ENCODE measurements around the gene GPR161.

- TF ChIP-seq CTCF (IDR thresholded peaks at IDR 0.05), result no peak
- no peak for TF ChIP-seq POLR2AphosphoS5 (IDR thresholded peaks at IDR 0.05)
- TF ChIP-seq POLR2A (IDR thresholded peaks at IDR 0.05), result no peak
- no peak for TF ChIP-seq EP300 (IDR thresholded peaks at IDR 0.05)
These were observed 79.4 kb downstream of the GPR161 start for GRCh38 chr1:168057355-168057754.
